K562 treated with DMSO at 1 percent for 48 hours (cell line): Measurements from ENCODE around the gene LYZL4. TPM values are rescaled to one million over a fixed set of nuclear protein-coding genes. Genes with fewer than 3 reads are reported as not detected.

ENCODE experiments used
- total RNA-seq: library from RNA; unstranded; fragments of 300-600 nt; gene quantifications from 2 replicates; pipeline ENCODE4 v1.2.3, GENCODE V29; 2022; ENCODE audit warnings: low replicate concordance; ENCODE audit errors: extremely low read depth

LYZL4 gene
- total RNA-seq = not detected in 2 replicates

GRCh38 chr3:42410370-42411131 is at the start of gene LYZL4:
TSS of gene LYZL4 (minus strand) at chr3:42410610. CDS start at chr3:42407251, 3,359 bp downstream.

Other genes with a start within 250 kb of the LYZL4 start
- not detected in 2 replicates for gene CCK, start 144.4 kb downstream of the LYZL4 start, total RNA-seq
- not detected in 2 replicates for gene VIPR1, start 92.0 kb upstream of the LYZL4 start, total RNA-seq
- gene SEC22C, start 171.4 kb upstream of the LYZL4 start, total RNA-seq = not detected in 2 replicates
- not detected in 2 replicates for gene SS18L2, start 180.2 kb upstream of the LYZL4 start, total RNA-seq
- not detected in 2 replicates for gene NKTR, start 190.1 kb upstream of the LYZL4 start, total RNA-seq
- gene ZBTB47, start 243.1 kb upstream of the LYZL4 start, total RNA-seq = not detected in 2 replicates